GM19467 (cell line): ENCODE results near the gene PCSK6.
A peak's percentile ranks its signal among the peaks of the same experiment; 100 is the strongest.
"Not testable (repeated sequence)": the region's sequence is repeated elsewhere in the genome, so short reads cannot be mapped to it uniquely, and the experiment has no call there.

ENCODE experiments used
- ATAC-seq: cut with Tn5 transposase; IDR thresholded peaks from one replicate; pipeline ENCODE4 v1.9.1; 2021; ENCODE audit warnings: mild to moderate bottlenecking, moderate library complexity; ENCODE audit not compliant: unreplicated experiment

The PCSK6 gene

GRCh38 chr15:101287342-101287741 is 202.2 kb downstream of the PCSK6 start:
- not testable (repeated sequence) for ATAC-seq

DNA sequence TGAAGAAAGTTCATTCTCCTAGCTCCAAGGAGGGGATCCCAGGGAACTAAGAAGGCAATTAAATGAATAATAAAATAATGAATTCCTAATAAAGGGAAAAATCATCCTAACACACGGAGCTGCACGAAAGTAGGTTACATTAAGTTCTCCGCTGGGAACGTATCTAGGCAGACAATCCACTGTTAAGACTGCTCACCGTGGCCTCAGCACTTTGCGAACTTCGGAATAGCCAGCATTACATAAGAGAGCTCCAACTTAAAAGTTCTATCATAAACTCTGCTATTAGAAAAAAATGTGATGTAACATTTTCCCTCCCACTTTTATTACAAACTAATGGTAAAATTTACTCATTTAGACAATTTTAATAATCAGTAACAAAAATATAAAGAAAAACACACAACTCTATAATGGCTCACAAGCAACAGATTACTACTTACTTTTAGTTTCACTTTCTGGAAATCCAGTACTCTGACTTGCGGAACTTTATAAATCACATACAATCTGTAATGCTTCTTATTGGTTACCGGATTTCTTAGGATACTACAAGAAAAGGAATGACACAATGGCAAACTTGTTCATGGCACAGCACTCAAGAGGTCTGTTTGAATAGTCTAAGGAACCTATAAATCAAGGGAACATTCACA is 202.9 kb downstream of the PCSK6 start:
- ATAC-seq: no peak

DNA sequence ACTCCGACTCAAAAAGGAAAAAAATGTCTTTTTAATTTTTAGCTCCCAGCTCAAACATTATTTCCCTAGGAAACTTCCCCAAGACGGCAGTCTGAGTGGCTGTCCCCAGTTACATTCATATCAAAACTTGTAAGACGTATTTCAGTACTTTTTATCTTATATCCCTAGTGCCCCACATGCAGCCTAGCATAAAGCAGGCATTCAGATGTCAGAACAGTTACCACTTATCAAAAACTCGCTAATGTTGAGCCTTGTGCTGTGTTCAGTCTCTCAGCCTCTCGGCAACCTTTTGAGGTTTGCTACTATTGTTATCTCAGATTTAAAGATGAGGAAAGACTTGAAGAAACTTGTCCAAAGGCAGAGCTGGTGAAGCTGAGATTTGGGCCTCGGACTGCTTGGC is 205.6 kb downstream of the PCSK6 start:
- ATAC-seq: no peak

DNA sequence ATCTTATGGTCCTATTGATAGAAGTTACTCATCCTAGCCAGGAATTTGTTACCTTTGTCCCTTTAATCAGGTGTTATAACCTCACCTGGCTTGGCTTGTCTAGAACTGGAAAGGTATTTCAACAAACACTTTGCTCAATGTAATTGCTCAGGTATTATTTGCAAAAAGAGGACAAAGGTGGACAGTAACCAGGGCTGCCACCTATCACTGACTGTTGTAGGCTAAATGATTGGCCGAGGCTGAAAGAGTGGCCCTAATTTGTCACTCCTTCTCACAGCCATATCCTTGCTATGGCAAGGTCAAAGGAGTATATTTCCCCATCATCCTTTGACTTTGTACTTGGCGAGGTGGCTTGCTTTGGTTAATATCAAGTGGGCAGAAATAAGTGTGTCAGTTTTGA is 209.5 kb downstream of the PCSK6 start:
- no peak for ATAC-seq

DNA sequence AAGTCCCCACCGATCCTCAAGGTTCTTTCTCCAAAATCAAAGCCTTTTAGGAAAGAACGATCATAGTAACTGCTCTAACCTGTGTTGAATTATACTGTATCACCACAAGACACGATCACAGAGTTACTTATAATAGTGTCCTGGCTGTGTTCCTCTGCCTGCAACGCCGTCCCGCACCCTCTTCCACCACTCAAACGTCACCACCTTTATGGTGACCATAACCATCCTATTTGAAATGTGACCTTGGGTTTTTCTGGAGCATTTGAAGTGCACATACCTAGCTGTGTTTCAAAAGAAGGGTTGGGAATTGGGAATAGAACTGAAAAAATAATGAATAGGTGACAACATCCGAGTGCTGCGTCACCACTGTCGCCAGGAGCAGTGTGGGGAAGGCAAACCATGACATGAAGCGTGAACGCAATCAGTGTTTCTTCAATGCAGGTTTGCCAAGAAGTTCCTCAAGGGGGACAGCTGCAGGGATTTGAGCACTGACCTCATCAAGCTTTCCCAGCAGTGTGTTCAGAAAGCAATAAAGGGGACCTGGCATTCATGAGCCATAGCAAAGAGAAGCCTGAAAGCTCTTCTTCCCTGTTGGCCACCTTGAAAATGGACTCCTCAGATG is 211.5 kb downstream of the PCSK6 start:
- ATAC-seq: no peak

- ATAC-seq: peak; percentile 84
Observed at GRCh38 chr15:101277038-101277822, 212.3 kb downstream of the PCSK6 start, which contains the start of gene SELENOS. Gene SELENOS, minus strand, starts transcription at chr15:101277485. Its CDS starts 68 bp downstream, at chr15:101277417.

DNA sequence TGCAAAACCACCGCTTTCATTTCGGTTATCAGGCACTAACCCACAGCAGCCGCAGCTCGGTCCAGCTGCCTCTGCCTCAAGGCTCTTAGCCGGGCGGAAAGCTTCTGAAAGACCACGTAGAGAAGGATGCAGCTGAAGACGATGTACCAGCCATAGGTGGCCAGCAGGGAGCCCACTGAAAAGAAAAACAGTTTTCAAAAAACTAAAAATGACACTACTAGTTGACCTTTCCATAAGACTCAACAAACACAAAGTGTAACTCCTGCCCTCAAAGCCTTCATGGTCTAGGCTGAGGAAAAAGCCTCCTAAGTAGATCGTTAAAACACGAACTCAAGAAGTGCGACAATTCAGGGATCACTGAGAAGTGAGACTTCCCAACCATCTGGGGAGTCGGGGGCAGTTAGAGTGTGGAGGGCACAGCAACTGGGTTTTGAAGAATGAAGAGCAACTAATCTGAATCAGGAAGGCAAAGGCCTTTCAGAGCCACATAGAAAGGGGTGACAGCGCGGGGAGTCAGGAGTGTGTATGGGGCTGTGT is 212.9 kb downstream of the PCSK6 start:
- no peak for ATAC-seq

- ATAC-seq: no peak
Observed at GRCh38 chr15:101275018-101275417, 214.5 kb downstream of the PCSK6 start.

GRCh38 chr15:101273534-101273933 is 216.0 kb downstream of the PCSK6 start:
- ATAC-seq: no peak

DNA sequence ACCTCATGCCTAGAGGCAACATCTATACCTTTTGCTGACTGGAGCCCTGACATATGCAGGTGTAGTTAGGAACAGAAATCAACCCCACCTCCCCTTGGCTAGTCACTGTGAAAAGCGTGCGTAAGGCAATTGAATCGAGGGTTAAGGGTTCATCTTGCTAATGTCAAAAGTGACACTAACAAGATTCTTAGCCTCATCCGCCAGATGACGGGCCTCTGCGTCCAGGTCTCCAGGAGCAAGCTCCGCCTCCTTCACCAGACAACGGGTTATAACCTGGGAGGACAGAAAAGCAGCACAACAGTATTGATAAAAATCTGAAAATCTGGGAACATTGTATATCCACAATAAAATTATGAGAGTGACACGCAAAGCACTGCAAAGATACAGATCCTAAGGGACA is 216.9 kb downstream of the PCSK6 start:
- no peak for ATAC-seq

- no peak for ATAC-seq
Observed at GRCh38 chr15:101269479-101270223, 219.9 kb downstream of the PCSK6 start.

DNA sequence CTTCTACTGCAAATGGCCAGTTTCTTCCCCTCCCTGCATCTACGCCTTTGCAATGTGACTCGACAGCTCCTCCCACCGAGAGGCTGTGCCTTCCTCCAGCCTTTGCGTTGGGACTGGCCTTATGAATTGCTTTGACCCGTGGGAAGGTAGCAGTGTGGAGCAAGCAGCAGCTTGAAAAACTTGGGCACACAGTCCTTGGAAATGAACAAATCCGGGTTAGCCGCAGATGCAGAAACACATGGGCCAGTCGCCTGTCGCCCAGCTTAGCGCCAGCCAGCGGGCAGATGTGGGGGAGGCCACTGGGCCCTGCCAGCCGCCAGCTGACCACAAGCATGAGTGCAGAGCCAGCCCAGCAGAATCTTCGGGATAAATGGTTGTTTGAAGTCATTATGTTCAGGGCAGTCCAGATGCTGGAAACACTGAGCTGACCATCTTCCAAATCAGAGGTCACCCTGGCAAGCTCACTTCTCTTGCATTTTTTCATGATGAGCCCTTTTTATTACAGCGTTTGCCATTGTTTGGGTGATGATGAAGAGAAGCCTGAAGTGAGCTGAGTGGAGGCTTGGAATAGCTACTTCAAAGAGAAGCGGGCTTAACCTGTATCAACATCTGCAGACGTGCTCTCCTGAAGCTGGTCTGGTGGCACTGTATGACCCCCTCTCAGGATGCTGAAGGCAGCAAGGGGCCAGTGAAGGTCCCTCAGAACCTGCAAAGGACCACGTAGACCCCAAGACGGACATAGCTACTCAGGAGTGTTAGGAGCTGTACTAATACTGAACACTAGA is 222.0 kb downstream of the PCSK6 start:
- ATAC-seq: no peak

DNA sequence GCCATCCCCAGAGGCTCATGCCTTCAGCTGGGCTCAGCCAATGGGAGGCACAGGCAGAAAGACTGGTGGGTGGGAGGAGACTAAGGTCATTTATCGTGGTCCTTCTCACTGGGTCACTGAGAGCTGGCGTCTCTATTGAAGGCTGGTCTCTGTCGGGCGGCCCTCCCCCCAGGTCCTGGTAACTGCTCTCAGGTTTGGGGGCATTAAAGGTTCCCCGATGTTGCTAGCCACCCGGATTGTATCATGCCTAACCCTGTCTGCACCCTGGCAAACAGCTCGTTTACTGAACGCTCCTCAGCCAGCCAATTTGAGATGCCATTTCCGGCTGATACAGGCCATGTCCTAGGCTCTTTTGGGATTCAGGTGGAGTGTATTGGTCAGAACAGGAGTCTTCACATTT is 222.7 kb downstream of the PCSK6 start:
- ATAC-seq: no peak

- no peak for ATAC-seq
Observed at GRCh38 chr15:101266034-101266433, 223.5 kb downstream of the PCSK6 start.

DNA sequence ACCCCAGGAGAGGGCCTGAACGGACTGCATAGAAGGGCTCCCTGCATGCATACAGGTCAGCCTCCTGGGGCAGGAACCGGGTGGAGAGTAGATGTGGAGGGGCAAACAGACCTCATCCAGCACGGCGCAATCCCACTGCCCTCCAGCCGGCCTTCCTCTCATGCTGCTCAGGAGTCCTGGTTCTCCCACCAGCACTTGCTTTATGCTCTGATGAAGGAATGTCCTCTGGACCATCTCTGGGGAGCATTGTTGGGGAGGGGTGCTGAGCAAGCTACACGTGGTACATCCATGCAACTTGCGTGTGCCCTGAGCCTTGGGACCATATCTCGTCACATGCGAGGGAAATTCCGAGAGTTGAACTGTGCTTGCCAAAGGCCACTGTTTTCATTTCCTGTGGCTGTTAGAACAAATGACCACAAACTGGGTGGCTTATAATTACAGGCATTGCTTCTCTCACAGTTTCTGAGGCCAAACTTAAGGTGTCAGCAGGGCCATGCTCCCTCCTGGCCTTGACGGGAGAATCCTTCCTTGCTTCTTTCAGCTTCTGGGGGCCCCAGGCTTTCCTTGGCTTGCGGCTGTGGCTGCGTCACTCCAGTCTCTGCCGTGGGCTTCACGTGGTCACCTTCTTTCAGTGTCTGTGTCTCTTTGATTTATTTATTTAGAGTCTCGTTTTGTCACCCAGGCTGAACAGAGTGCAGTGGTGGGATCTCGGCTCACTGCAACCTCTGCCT is 224.4 kb downstream of the PCSK6 start:
- ATAC-seq: no peak

GRCh38 chr15:101264011-101264410 is 225.5 kb downstream of the PCSK6 start:
- no peak for ATAC-seq

- ATAC-seq: no peak
Observed at GRCh38 chr15:101262551-101262950, 227.0 kb downstream of the PCSK6 start.

DNA sequence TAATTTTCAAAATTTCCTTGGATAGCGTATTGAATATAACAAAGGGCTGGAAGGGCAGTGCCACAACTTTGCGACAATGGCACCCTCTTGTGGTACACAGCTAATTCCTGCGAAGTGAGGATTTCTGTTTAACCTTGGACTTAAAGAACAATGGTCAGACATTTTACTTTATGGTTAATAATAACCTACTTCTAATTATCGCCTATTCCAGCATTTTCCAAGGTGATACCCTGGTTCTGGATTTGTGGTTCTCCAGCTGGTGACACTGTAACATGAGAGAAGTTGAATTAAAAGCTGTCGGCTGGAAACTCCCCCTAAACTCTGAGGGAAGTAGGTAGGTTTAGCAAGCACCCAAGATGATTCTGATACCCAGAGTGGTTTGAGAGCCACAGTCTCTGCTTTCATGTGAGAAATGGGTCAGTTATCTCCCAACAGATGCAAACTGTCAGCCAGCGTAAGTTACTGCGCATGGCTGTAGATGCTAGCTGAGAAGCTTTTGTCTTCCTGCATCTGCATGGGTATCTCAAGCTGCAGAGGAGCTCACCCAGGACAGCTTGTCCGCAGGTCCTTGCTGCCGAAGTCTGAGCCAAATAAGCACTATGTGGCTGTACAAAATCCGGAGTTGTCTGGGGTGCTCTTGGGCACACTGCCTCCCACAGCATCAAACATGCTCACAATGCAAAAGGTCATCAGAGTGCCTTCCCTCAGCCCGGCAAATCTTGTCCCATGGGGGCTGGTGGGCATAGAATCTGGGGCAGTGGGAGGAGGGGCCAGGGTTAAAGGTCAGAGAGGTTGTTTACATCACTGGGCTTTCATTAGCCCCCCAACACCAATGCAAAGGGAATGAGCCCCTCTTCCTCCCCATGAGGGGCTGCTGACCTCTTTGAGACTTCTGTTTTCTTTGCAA is 231.0 kb downstream of the PCSK6 start:
- ATAC-seq: no peak

- ATAC-seq: no peak
Observed at GRCh38 chr15:101256757-101257156, 232.8 kb downstream of the PCSK6 start.
